GM19035 (cell line): Measurements from ENCODE around the gene MAGEB4.

Source experiments
- ATAC-seq: cut with Tn5 transposase; IDR thresholded peaks from one replicate; pipeline ENCODE4 v1.9.1; 2021; ENCODE audit not compliant: unreplicated experiment

The MAGEB4 gene

GRCh38 chrX:30282527-30282926, 40.7 kb downstream of the MAGEB4 start:
- no peak for ATAC-seq

DNA sequence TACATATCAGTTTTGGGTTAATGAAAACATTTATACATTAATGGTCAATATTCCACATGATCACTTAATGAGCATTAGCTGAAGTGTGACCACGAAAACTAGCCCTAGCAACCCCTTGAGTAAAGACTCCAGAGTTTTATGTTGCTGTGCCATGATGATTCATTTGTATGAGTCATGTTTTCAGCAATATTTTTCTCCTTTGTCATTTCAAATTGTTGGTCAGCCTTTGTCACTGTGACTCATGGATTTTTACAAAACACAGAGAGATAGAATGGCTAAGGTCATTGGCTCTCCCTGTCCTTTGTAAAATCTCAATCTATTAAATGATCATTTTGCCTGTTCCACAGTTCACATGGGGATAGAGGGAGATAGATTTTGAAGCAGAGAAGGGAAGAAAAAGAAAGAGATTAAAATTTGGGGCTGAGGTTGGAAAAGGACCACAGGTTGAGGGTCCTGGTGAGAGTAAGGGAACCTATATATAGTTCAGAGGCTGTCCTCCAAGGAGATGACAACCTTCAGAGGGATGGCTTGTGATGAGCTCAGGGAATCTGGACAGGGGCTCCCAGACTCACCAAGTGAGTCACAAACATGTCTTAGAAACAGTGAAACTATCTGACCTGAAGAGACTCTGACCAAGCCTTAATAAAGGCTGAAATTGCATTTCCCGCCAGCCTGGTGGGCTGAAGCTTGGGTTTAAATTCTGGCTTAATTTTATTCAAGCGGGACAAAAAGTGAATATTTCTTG, 41.8 kb downstream of the MAGEB4 start:
- ATAC-seq = no peak
